IPS-20b (cell line): Measurements from ENCODE around the gene GHRL.

Experiments
- H3K27ac ChIP-seq: one replicate; pipeline ENCODE4 v1.5.1; 2013; ENCODE audit warnings: low read length
- H3K27me3 ChIP-seq: 2 replicates; pipeline ENCODE4 v1.6.1; 2013; ENCODE audit warnings: mild to moderate bottlenecking, low read length, inconsistent platforms; ENCODE audit not compliant: insufficient read depth
- H3K36me3 ChIP-seq: 2 replicates; pipeline ENCODE4 v1.6.1; 2013; ENCODE audit warnings: low read depth, mild to moderate bottlenecking, inconsistent platforms, low read length, moderate library complexity; ENCODE audit not compliant: insufficient read depth
- H3K4me1 ChIP-seq: 2 replicates; pipeline ENCODE4 v1.6.1; 2013; ENCODE audit warnings: mild to moderate bottlenecking, control low read depth, inconsistent platforms, low read length, moderate library complexity; ENCODE audit not compliant: insufficient read depth
- H3K4me3 ChIP-seq: 2 replicates; pipeline ENCODE4 v1.5.1; 2013; ENCODE audit warnings: mild to moderate bottlenecking, low read length, inconsistent platforms
- H3K9ac ChIP-seq: 2 replicates; pipeline ENCODE4 v1.6.1; 2013; ENCODE audit warnings: low read depth, mild to moderate bottlenecking, inconsistent platforms, low read length, moderate library complexity
- H3K9me3 ChIP-seq: 2 replicates; pipeline ENCODE4 v1.6.1; 2013; ENCODE audit warnings: mild to moderate bottlenecking, low read depth, low read length, inconsistent platforms; ENCODE audit not compliant: insufficient read depth

The GHRL gene, protein sequence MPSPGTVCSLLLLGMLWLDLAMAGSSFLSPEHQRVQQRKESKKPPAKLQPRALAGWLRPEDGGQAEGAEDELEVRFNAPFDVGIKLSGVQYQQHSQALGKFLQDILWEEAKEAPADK

GRCh38 chr3:10292505-10293419 lies at the start of gene GHRL:
GHRL (minus strand) TSS chr3:10292947; CDS start chr3:10290180, 2,767 bp downstream.
- Histone ChIP-seq H3K27ac (no peak within 1 kb of the TSS), H3K9me3 (no peaks in the 10 kb centered on the region), H3K9ac (no peak within 1 kb of the TSS), H3K36me3 (peaks cover 17% of the 10 kb centered on the region), H3K27me3 (no peaks in the 10 kb centered on the region), H3K4me3 (no peak within 1 kb of the TSS), H3K4me1 (no peaks in the 10 kb centered on the region)

- no peaks in the 10 kb centered on the region for H3K4me1 ChIP-seq
- H3K27me3 ChIP-seq = no peaks in the 10 kb centered on the region
- no peak overlapping the region for H3K4me3 ChIP-seq
- H3K9ac ChIP-seq = no peak overlapping the region
- H3K9me3 ChIP-seq = no peaks in the 10 kb centered on the region
- no peak overlapping the region for H3K27ac ChIP-seq
- no peaks in the 10 kb centered on the region for H3K36me3 ChIP-seq
These were observed 49.2 kb upstream of the GHRL start for GRCh38 chr3:10341901-10342398.

GRCh38 chr3:10340476-10340875 lies 47.7 kb upstream of the GHRL start:
- Histone ChIP-seq H3K4me3 (no peak overlapping the region), H3K27me3 (no peaks in the 10 kb centered on the region), H3K4me1 (no peaks in the 10 kb centered on the region), H3K9me3 (no peaks in the 10 kb centered on the region), H3K36me3 (no peaks in the 10 kb centered on the region), H3K9ac (no peak overlapping the region), H3K27ac (no peak overlapping the region)

- Histone ChIP-seq H3K9me3 (no peaks in the 10 kb centered on the region), H3K27ac (no peak overlapping the region), H3K4me1 (no peaks in the 10 kb centered on the region), H3K36me3 (no peaks in the 10 kb centered on the region), H3K9ac (no peak overlapping the region), H3K27me3 (no peaks in the 10 kb centered on the region), H3K4me3 (no peak overlapping the region)
These were observed 47.3 kb upstream of the GHRL start for GRCh38 chr3:10340046-10340445.

- H3K36me3 ChIP-seq = no peaks in the 10 kb centered on the region
- no peaks in the 10 kb centered on the region for H3K9me3 ChIP-seq
- no peak overlapping the region for H3K4me3 ChIP-seq
- no peak overlapping the region for H3K9ac ChIP-seq
- no peaks in the 10 kb centered on the region for H3K4me1 ChIP-seq
- no peaks in the 10 kb centered on the region for H3K27me3 ChIP-seq
- H3K27ac ChIP-seq = no peak overlapping the region
These were observed 46.7 kb upstream of the GHRL start for GRCh38 chr3:10339376-10339955.

- no peak overlapping the region for H3K27ac ChIP-seq
These were observed 46.0 kb upstream of the GHRL start for GRCh38 chr3:10338591-10339353.

DNA sequence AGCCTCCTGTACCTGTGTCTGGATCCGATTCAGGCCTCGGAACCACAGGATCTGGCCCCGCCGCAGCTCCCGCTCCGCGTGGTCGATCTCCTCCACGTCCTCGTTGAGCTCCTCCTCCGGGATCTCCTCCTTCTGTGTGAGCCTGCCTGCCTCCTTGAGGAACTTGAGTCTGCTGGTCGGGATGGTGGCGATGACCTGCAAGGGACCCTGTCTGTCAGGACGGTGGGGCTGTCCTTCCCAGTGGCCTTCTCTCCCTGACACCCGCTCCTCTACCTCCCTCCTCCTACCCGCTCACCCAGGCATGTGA lies 45.4 kb upstream of the GHRL start:
- no peaks in the 10 kb centered on the region for H3K36me3 ChIP-seq
- H3K9ac ChIP-seq = no peak overlapping the region
- no peaks in the 10 kb centered on the region for H3K27me3 ChIP-seq
- H3K4me3 ChIP-seq = no peak overlapping the region
- H3K4me1 ChIP-seq = no peaks in the 10 kb centered on the region
- H3K27ac ChIP-seq = no peak overlapping the region
- H3K9me3 ChIP-seq = no peaks in the 10 kb centered on the region

More at GRCh38 chr3:10338591-10339353, 46.0 kb upstream of the GHRL start:
- no peak overlapping the region for H3K4me3 ChIP-seq
- H3K9me3 ChIP-seq = no peaks in the 10 kb centered on the region
- no peak overlapping the region for H3K9ac ChIP-seq
- no peaks in the 10 kb centered on the region for H3K36me3 ChIP-seq
- H3K27me3 ChIP-seq = no peaks in the 10 kb centered on the region
- no peaks in the 10 kb centered on the region for H3K4me1 ChIP-seq

- no peaks in the 10 kb centered on the region for H3K4me1 ChIP-seq
- H3K36me3 ChIP-seq = no peaks in the 10 kb centered on the region
- no peak overlapping the region for H3K27ac ChIP-seq
- no peaks in the 10 kb centered on the region for H3K9me3 ChIP-seq
- H3K27me3 ChIP-seq = no peaks in the 10 kb centered on the region
- no peak overlapping the region for H3K9ac ChIP-seq
- no peak overlapping the region for H3K4me3 ChIP-seq
These were observed 44.8 kb upstream of the GHRL start for GRCh38 chr3:10337323-10338163.

- H3K36me3 ChIP-seq = no peaks in the 10 kb centered on the region
- no peak overlapping the region for H3K9ac ChIP-seq
- H3K4me1 ChIP-seq = no peaks in the 10 kb centered on the region
- no peak overlapping the region for H3K4me3 ChIP-seq
- no peaks in the 10 kb centered on the region for H3K27me3 ChIP-seq
- no peaks in the 10 kb centered on the region for H3K9me3 ChIP-seq
- H3K27ac ChIP-seq = no peak overlapping the region
These were observed 44.0 kb upstream of the GHRL start for GRCh38 chr3:10336761-10337160.

- no peaks in the 10 kb centered on the region for H3K27me3 ChIP-seq
These were observed 43.3 kb upstream of the GHRL start for GRCh38 chr3:10335871-10336622.

More at GRCh38 chr3:10335871-10336622, 43.3 kb upstream of the GHRL start:
- H3K27ac ChIP-seq = no peak overlapping the region
- no peak overlapping the region for H3K9ac ChIP-seq
- H3K36me3 ChIP-seq = no peaks in the 10 kb centered on the region
- H3K4me1 ChIP-seq = no peaks in the 10 kb centered on the region
- no peaks in the 10 kb centered on the region for H3K9me3 ChIP-seq
- H3K4me3 ChIP-seq = no peak overlapping the region
